AG09319 (cell line): ENCODE data around the gene PLXNA3.

Source experiments
- DNase-seq: peaks from one replicate; pipeline ENCODE4 v3.0.0-alpha.2; 2010; ENCODE audit warnings: low read depth; ENCODE audit errors: extremely low read depth
- TF ChIP-seq, protein P1 (sequence below): IDR thresholded peaks from 2 replicates; pipeline ENCODE4 v1.5.1; 2011; ENCODE audit warnings: low read depth, mild to moderate bottlenecking, inconsistent platforms, low read length, moderate library complexity

Gene PLXNA3

DNA sequence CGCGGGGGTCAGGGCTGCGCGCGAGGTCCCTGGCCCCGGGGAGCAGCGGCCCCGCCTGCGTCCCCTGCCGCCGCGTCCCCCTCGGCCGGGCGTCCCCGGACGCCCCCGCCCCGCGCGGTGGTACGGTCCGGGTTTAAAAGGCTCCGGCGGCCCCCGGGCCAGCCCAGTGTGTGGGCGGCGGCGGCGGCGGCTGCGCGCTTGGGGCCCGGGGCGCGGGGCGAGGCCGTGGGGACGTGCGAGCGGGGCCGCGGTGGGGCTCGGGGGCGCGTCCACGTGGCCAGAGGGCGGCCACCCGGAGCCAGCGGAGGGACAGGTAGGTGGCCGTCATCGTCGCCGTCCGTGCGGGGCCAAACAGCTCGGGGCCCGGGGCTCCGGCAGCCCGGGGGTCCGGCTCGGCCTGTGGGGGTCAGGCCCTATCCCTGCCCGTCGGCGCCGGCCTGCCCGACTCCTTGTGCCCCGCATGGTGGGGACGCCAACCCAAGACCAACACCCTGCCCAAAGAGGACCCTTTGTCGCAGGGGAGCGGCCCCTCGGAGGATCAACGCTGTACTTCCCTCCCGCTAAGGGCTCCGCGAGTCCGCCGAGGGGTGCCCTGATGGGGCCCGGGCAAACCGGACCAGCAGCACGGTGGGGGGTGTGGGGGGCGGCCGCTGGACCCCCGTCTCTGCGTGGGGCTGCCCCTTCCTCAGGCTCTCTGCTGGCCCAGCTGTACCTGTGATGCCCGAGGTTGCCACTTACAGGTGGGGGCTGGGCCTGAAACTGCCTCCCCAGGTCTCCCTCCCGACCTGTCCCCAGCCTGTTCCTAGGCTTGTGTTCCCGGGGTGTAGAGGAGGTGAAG, at the start of gene PLXNA3:
PLXNA3 (plus strand) TSS at position 166 of the 838 bp plus-strand sequence. CDS start 1,903 bp downstream, outside the sequence.
- DNase-seq, result no peak
- TF ChIP-seq, protein P1, sequence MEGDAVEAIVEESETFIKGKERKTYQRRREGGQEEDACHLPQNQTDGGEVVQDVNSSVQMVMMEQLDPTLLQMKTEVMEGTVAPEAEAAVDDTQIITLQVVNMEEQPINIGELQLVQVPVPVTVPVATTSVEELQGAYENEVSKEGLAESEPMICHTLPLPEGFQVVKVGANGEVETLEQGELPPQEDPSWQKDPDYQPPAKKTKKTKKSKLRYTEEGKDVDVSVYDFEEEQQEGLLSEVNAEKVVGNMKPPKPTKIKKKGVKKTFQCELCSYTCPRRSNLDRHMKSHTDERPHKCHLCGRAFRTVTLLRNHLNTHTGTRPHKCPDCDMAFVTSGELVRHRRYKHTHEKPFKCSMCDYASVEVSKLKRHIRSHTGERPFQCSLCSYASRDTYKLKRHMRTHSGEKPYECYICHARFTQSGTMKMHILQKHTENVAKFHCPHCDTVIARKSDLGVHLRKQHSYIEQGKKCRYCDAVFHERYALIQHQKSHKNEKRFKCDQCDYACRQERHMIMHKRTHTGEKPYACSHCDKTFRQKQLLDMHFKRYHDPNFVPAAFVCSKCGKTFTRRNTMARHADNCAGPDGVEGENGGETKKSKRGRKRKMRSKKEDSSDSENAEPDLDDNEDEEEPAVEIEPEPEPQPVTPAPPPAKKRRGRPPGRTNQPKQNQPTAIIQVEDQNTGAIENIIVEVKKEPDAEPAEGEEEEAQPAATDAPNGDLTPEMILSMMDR, result no peak

DNA sequence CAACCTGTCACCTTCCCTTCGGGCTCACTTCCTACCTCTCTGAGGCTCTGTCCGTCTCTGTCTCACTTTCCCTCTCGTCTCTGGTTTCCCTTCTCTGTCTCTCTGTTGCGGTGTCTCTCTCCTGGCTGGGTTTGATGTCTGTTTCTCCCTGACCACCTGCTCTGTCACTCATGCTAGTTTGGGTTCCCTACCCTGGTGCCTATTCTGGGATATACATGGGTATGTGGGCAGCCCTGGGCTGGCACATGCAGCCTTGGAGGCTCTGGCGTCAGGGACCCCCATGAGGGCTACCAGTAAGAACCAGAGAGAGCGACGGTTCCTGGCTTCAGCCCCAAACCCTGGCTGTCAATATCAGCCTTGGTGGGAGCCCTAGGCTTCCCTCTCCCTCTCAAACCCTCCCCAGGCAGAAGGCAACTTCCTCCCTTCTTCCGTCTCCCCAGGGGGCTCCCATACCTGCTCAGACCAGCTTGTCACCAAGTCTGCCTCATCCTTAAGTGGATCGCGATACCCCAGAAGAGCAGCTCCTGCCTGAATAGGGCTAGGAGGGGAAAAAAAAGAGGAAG, 49.3 kb upstream of the PLXNA3 start:
- no peak for DNase-seq
- TF ChIP-seq, protein P1, result no peak

DNA sequence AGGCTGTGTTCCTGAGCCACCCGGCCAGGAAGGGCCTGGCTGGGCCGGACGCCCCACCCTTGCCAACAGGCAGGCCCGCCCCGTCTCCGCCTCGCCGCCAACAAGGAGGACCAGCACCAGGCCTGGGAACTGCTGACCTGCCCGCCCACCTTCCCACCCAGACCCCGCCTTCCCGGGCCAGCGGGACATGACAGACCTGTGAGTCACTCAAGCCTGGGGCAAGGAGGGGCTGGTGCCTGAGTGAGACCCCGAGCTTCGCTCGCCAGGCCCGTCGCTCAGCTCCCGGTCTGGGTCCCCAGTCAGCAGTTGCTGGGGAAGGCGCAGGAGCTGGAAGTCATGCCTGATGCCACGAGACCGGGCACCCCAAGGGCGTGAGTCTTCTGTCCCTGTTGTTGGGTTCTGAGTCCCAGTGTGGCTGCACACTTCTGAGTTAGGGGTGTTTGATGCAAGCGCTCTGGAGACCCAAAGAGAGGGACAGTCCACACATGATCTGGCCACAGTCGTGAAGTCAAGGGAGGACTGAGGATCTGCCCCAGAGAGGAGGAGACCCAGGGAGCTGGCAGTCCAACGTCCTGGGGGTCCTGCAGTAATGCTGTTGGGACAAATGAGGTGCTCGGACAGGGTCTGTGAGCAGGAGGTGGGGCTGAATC, 48.7 kb upstream of the PLXNA3 start, which contains the start of gene DNASE1L1:
DNASE1L1 (minus strand) TSS at position 33 of the 650 bp plus-strand sequence. CDS start 3,686 bp downstream, outside the sequence.
- peak; percentile 61 for DNase-seq
- TF ChIP-seq, protein P1, result no peak

DNA sequence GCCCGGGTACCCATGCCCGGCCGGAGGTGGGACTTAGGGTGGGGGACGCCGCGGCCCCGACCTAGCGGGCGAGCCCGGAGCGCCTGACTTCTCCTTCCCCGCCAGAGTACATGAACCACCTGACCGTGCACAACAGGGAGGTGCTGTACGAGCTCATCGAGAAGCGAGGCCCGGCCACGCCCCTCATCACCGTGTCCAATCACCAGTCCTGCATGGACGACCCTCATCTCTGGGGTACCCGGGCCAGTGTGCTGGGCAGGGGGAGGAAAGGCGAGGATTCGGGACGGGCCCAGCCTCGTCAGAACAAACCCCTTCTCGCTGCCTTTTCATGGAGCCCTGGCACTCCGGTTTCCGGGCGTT, 46.1 kb upstream of the PLXNA3 start:
- TF ChIP-seq, protein P1, result no peak
- no peak for DNase-seq

DNA sequence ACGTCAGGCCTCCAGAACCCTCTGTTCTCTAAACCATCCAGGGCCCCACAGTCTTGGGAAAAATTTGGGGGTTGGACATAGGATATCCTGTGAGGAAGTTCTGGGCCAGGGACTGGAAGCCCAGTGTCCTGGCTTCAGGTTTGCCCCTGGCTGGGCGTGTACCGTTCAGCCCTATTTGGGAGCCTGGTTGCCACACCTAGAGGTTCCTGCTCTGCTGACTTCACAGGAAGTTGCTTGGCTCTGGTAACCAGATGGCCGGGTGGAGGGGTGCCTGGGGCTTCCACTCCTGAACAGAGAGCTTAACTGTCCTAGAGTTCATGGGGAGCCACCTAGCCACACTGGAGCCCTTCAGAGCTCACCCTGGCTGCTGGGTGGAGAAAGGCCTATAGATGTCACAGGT, 45.6 kb upstream of the PLXNA3 start:
- no peak for DNase-seq
- TF ChIP-seq, protein P1, result no peak

DNA sequence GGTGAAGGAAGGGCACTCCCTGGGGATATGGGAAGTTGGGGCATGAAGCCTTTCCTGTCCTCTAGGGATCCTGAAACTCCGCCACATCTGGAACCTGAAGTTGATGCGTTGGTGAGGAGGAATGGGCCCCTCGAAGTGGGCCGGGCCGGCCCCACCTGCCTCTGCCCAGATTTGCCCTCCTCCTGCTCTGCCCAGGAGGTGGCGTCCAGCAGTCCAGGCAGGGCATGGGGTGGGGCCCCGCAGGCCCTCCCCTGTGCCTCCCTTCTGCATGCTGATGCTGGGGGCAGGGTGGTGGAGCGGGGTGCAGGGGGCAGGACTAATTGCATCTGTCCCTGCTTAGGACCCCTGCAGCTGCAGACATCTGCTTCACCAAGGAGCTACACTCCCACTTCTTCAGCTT, 44.9 kb upstream of the PLXNA3 start:
- TF ChIP-seq, protein P1, result no peak
- DNase-seq, result no peak

DNA sequence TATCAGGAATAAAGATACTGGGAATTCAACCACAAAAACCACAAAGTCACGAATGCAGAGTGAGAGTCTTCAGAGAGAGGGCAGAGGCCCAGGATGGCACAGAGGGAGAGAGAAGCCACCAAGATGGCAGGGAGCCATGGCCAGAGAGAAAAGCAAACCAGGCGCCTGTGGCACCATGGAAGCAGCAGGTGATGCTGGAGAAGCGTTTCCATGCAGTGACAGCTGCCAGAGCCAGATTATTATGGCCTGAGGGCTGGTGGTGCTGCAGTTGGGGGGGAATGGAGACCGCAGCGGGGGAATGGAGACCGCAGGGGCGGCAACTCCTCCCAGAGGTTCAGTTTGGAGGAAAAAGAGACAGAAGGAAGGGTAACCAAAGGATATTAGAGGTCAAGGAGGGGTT, 40.9 kb upstream of the PLXNA3 start:
- TF ChIP-seq, protein P1, result no peak
- no peak for DNase-seq
